Fibroblast of the aortic adventitia (primary cell): ENCODE results near the gene MPP3. TPM values are rescaled to one million over a fixed set of nuclear protein-coding genes. Genes with fewer than 3 reads are reported as not detected.

Experiments
- DNase-seq: peaks from one replicate; pipeline ENCODE4 v3.0.0-alpha.2; 2010; ENCODE audit warnings: low read depth
- H3K4me3 ChIP-seq: 2 replicates; pipeline ENCODE4 v1.5.1; 2011; ENCODE audit warnings: low read depth, mild to moderate bottlenecking, control low read depth, low read length, moderate library complexity
- CTCF ChIP-seq: IDR thresholded peaks from 2 replicates; pipeline ENCODE4 v1.5.1; 2011; ENCODE audit warnings: mild to moderate bottlenecking, low read length, control low read depth, inconsistent platforms; ENCODE audit not compliant: insufficient read depth
- total RNA-seq: library from RNA; depleted of rRNA; stranded (reverse); fragments of >200 nt; gene quantifications from 2 replicates; pipeline ENCODE4 v1.2.3, GENCODE V29; 2012; ENCODE audit warnings: low replicate concordance

MPP3 gene
- total RNA-seq, 1 donor, result 9.6 TPM

- no peak for TF ChIP-seq CTCF
- DNase-seq, result no peak
- H3K4me3 ChIP-seq, result no peak overlapping the region
Measured at GRCh38 chr17:43810226-43810715, 22.7 kb downstream of the MPP3 start.

- DNase-seq, result no peak
- H3K4me3 ChIP-seq, result no peak overlapping the region
- no peak for TF ChIP-seq CTCF
Measured at GRCh38 chr17:43809121-43809520, 23.8 kb downstream of the MPP3 start.

GRCh38 chr17:43808076-43808475 is 24.9 kb downstream of the MPP3 start:
- H3K4me3 ChIP-seq, result no peak overlapping the region
- no peak for TF ChIP-seq CTCF
- DNase-seq, result no peak

- no peak for DNase-seq
- no peak overlapping the region for H3K4me3 ChIP-seq
- no peak for TF ChIP-seq CTCF
Measured at GRCh38 chr17:43805117-43805516, 27.8 kb downstream of the MPP3 start.

DNA sequence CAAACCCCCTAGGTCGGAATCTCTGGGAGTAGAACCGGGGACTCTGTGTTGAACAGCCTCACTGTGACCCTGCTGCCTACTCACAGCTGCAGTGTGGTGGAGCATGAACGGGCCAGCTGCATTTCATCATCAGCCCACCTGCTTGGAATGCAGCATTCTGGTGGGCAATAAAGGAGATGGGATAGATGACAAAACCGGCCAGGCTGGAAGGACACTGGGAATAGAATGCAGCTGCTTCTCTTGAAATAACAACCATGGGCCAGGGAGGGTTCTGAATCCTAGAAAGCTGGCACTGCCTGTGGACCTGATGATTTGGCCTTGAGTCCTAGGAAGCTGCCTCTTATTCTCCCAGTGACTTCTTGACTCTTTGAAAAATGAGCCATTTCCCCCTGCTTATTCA is 29.2 kb downstream of the MPP3 start:
- TF ChIP-seq CTCF, result no peak
- no peak overlapping the region for H3K4me3 ChIP-seq
- peak; percentile 37 for DNase-seq

- TF ChIP-seq CTCF, result no peak
- no peak overlapping the region for H3K4me3 ChIP-seq
- DNase-seq, result no peak
Measured at GRCh38 chr17:43801844-43802243, 31.1 kb downstream of the MPP3 start.

DNA sequence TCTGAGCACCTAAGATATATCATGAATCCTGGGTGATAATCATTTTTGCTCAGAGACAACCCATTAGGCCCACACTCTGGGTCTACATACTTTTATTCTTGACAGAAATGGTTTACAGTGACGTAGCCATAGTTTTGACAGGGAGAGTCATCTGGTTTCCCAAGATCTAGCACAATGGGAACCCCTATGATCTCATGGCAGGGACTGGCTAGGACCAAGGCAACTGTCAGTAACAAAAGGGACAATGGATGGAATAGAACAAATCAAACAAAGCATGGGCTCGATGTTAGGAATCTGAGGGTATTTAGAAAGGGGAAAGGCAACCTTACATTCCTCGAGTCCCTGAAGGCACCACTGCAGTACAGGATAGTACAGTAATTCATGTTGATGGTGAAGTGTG is 32.2 kb downstream of the MPP3 start:
- no peak for DNase-seq
- TF ChIP-seq CTCF, result no peak
- no peak overlapping the region for H3K4me3 ChIP-seq
